ENCODE results near the gene CD38. TPM values are rescaled to one million over a fixed set of nuclear protein-coding genes. Genes with fewer than 3 reads are reported as not detected.
A peak's percentile ranks its signal among the peaks of the same experiment; 100 is the strongest.

The CD38 gene
- total and polyA plus RNA-seq, 7 donors = 1.2 to 11.4 (median 2.2) TPM

DNA sequence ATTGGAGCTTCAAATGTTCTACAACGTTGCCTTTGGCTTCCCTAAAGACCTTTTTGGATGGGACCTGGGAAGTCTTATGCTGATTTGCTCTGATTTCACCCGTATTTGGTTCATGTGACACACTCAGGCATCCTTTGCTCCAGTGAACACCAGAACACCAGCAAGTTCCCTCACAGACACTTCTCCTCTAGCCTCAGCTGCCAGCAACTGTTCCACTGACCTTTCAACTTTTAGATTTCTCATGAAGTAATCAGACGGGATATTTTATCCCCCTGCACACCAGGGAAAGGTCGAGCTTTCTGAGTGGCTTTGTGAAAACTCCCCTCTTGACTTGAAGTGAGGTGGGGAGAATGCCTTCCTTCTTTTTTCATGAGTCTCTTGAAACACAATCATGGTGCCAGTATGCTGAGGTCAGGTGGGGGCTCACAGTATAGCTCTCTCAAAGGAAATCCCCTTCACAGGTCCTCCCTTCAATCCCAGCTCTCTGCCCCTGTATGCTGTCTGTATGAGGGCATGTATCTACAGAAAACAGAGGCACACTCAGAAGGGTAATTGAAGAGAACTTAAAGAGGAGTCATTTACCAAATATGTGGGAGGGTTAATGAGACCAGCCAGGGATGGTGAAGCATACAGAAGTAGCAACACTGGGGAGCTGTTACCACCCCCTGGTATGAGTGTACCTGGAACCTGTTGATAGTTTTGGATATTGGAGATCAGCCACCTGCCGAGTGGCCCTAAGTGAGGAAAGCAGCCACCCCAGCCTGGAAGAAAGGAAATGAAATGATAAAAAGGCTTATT is 97.7 kb downstream of the CD38 start:
- intact Hi-C loops (cut with DNase I) = no loop called here
- Histone ChIP-seq H3K27ac (no peak overlapping the region), H3K9me3 (no peaks in the 10 kb centered on the region), H3K4me1 (no peaks in the 10 kb centered on the region), H3K27me3 (no peaks in the 10 kb centered on the region), H3K36me3 (no peaks in the 10 kb centered on the region), H3K4me3 (no peak overlapping the region)
- no peak for DNase-seq
- 78 to 80% methylated on average over 5 of the region's 5 CpGs for WGBS, 2 donors
- TF ChIP-seq EP300 (IDR thresholded peaks at IDR 0.05) (no peak), POLR2AphosphoS5 (IDR thresholded peaks at IDR 0.05) (no peak), POLR2A (IDR thresholded peaks at IDR 0.05) (no peak)
- TF ChIP-seq, protein P1, sequence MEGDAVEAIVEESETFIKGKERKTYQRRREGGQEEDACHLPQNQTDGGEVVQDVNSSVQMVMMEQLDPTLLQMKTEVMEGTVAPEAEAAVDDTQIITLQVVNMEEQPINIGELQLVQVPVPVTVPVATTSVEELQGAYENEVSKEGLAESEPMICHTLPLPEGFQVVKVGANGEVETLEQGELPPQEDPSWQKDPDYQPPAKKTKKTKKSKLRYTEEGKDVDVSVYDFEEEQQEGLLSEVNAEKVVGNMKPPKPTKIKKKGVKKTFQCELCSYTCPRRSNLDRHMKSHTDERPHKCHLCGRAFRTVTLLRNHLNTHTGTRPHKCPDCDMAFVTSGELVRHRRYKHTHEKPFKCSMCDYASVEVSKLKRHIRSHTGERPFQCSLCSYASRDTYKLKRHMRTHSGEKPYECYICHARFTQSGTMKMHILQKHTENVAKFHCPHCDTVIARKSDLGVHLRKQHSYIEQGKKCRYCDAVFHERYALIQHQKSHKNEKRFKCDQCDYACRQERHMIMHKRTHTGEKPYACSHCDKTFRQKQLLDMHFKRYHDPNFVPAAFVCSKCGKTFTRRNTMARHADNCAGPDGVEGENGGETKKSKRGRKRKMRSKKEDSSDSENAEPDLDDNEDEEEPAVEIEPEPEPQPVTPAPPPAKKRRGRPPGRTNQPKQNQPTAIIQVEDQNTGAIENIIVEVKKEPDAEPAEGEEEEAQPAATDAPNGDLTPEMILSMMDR (IDR thresholded peaks at IDR 0.05) = no peak

DNA sequence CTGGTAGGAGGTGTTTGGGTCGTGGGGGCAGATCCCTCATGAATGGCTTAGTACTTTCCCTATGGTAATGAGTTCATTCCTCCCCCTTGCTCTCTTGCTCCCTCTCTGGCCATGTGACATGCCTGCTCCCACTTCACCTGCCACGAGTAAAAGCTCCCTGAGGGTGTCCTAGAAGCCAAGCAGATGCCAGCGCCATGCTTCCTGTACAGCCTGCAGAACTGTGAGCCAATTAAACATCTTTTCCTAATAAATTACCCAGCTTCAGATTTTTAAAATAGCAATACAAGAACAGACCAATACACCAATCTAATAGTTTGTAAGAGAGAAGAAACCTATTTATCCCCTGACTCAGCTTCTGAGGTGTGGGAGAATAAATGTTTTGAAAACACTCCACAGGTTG is 99.9 kb downstream of the CD38 start:
- Histone ChIP-seq H3K36me3 (no peaks in the 10 kb centered on the region), H3K27me3 (no peaks in the 10 kb centered on the region), H3K9me3 (no peaks in the 10 kb centered on the region), H3K27ac (no peak overlapping the region), H3K4me1 (peaks cover 0 to 3% (median 0%) of the 10 kb centered on the region in 4 donors), H3K4me3 (no peak overlapping the region)
- TF ChIP-seq POLR2A (IDR thresholded peaks at IDR 0.05) (no peak), EP300 (IDR thresholded peaks at IDR 0.05) (no peak), POLR2AphosphoS5 (IDR thresholded peaks at IDR 0.05) (no peak)
- TF ChIP-seq, protein P1 (IDR thresholded peaks at IDR 0.05) = no peak
- intact Hi-C loops (cut with DNase I) = no loop called here
- WGBS, 2 donors = 91 to 96% methylated on average over 3 of the region's 3 CpGs
- DNase-seq = no peak

DNA sequence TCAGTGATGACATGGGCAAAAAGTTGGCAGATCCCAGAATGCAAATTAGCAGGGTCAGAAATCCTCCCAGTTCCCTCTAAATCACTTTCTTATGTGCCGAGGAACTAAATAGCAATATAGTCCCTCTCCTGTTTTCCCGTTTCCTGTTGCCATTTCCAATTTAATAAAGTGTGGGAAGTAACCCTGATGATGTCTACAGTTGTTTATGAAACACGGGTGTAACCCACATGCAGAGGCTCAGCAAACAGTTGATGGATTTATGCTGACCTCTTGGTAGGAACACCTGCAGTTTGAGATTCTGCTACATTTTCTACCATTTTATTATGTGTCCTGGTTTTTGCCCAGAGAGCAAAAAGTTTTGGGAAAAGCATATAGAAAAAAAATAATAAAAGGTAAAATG is 103.7 kb downstream of the CD38 start:
- DNase-seq = no peak
- H3K4me1 ChIP-seq = peaks cover 0 to 4% (median 0%) of the 10 kb centered on the region in 4 donors
- H3K36me3 ChIP-seq = no peaks in the 10 kb centered on the region
- 49 to 68% methylated on average over 3 of the region's 3 CpGs for WGBS, 2 donors
- no peaks in the 10 kb centered on the region for H3K27me3 ChIP-seq
- intact Hi-C loops (cut with DNase I) = loop anchor here (1.0 to 10.0 kb wide), 5 partner anchors 75 to 407 kb away; no protein-coding TSS in a partner anchor
- H3K27ac ChIP-seq = no peak overlapping the region
- no peaks in the 10 kb centered on the region for H3K9me3 ChIP-seq
- no peak overlapping the region for H3K4me3 ChIP-seq
- no peak for TF ChIP-seq EP300 (IDR thresholded peaks at IDR 0.05)
- TF ChIP-seq POLR2AphosphoS5 (IDR thresholded peaks at IDR 0.05) = no peak

DNA sequence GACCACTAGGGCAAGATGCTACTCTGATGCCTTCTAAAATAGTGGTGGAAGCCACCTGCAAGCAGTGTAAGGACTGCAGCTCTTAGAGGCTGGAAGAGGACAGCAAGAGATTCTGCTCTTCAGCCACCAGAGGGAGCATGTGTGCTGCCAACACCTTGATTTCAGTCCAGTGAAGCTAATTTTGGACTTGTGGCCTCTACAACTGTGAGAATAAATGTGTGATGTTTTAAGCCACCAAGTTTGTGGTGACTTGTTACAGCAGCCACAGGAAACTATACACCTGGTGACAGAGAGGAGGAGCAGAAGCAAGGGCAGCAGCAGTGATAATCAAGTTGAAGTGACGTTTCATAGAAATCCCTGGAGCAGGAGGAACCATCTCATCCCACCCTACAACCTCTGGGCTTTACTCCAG is 104.6 kb downstream of the CD38 start:
- Histone ChIP-seq H3K9me3 (no peaks in the 10 kb centered on the region), H3K27ac (no peak overlapping the region), H3K4me1 (peaks cover 0 to 4% (median 0%) of the 10 kb centered on the region in 4 donors), H3K36me3 (no peaks in the 10 kb centered on the region), H3K27me3 (no peaks in the 10 kb centered on the region), H3K4me3 (no peak overlapping the region)
- intact Hi-C loops (cut with DNase I) = loop anchor here (1.0 to 10.0 kb wide), 5 partner anchors 74 to 408 kb away; no protein-coding TSS in a partner anchor
- peak; percentile 69 for DNase-seq
- 84 to 88% methylated on average over 1 of the region's 1 CpG for WGBS, 2 donors
- no peak for TF ChIP-seq POLR2A (IDR thresholded peaks at IDR 0.05)
- TF ChIP-seq, protein P1 (IDR thresholded peaks at IDR 0.05) = peak; percentile 27 to 93 (median 86)

DNA sequence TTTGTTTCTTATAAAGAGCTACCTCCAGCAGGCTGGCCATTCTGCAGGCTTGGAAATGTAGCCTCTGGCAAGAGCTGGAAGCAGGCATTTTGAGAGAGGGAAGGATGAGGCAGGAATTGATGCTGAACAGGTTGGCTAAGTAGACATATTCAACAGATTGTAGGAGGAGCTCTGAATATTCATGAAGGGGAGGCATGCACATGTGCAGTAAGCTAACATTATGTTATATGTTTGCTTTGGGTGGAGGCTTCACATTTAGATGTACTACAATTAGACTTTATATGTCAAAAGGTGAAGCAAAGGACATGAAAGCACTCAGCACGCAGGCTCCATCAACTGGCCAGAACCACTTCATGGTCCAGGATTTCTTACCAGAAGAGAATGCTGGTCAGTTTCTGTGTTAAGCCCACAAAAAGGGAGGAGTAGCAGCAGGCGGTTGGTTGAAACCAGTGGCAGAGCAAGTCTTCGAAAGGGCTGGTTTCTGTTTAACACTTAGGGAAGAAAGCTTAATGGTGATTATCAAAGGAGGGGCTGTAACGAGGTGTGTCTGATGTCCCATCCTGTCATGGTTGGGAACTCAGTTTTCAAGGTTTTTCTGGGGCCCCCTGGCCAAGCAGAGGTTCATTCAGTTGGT is 105.6 kb downstream of the CD38 start:
- Histone ChIP-seq H3K27ac (no peak overlapping the region), H3K4me1 (peaks cover 0 to 4% (median 0%) of the 10 kb centered on the region in 4 donors), H3K4me3 (no peak overlapping the region), H3K36me3 (no peaks in the 10 kb centered on the region), H3K9me3 (no peaks in the 10 kb centered on the region), H3K27me3 (no peaks in the 10 kb centered on the region)
- intact Hi-C loops (cut with DNase I) = loop anchor here (2.0 to 10.0 kb wide), 4 partner anchors 73 to 409 kb away; no protein-coding TSS in a partner anchor
- no peak for DNase-seq
- 20 to 70% methylated on average over 4 of the region's 4 CpGs for WGBS, 2 donors
- no peak for TF ChIP-seq POLR2AphosphoS5 (IDR thresholded peaks at IDR 0.05)
- no peak for TF ChIP-seq EP300 (IDR thresholded peaks at IDR 0.05)
- TF ChIP-seq, protein P1 (IDR thresholded peaks at IDR 0.05) = no peak
- TF ChIP-seq POLR2A (IDR thresholded peaks at IDR 0.05) = no peak

All from sigmoid colon (tissue), 7 donors.